Endothelial cell of umbilical vein (primary cell): ENCODE measurements around the gene ESYT3. TPM values are rescaled to one million over a fixed set of nuclear protein-coding genes. Genes with fewer than 3 reads are reported as not detected.

Experiments
- BruUV-seq: library from RNA; stranded (reverse); fragments of 400-500 nt; replicated peaks from 2 replicates; lab custom pipeline; 2021; lab: Mats Ljungman, UMichigan
- CTCF ChIA-PET: fragments of 300-600, 350-600 bp; sonication (Branson Sonifier 250); formaldehyde crosslinking; loops from one replicate; lab custom pipeline; 2021; ENCODE audit warnings: antibody characterized with exemption, inconsistent platforms; lab: Charles Lee
- POLR2A ChIA-PET: fragments of 300-600, 350-600 bp; sonication (Branson Sonifier 250); formaldehyde crosslinking; loops from one replicate; lab custom pipeline; 2021; ENCODE audit warnings: antibody characterized with exemption, inconsistent platforms; lab: Charles Lee
- DNase-seq: peaks from one replicate; pipeline ENCODE4 v3.0.0-alpha.2; 2011; ENCODE audit warnings: low read depth, low spot score
- FAIRE-seq: peaks from 2 replicates; lab custom pipeline; 2011; peaks lifted over from hg19 to GRCh38; lab: Jason Lieb, UNC
- H2AFZ ChIP-seq: 2 replicates; pipeline ENCODE4 v1.6.0; 2012; ENCODE audit warnings: low read depth, low read length, control low read depth, inconsistent platforms
- H3K27ac ChIP-seq: 2 replicates; pipeline ENCODE4 v1.5.1; 2011; ENCODE audit warnings: low read depth, mild to moderate bottlenecking, control low read depth, low read length, moderate library complexity; ENCODE audit not compliant: insufficient read depth
- H3K27me3 ChIP-seq, 2 experiments: 2 replicates each; pipeline versions ENCODE4 v1.6.0 to v1.6.1; 2011; ENCODE audit warnings: low read length in 2 of 2, mixed read lengths in 1 of 2; ENCODE audit not compliant: control insufficient read depth in 2 of 2, insufficient read depth in 2 of 2
- H3K36me3 ChIP-seq, 2 experiments: 2 replicates in 1 of 2; 3 replicates in 1 of 2; pipeline ENCODE4 v1.5.1; 2011; ENCODE audit warnings: low read length in 2 of 2, mild to moderate bottlenecking in 1 of 2, moderate library complexity in 1 of 2; ENCODE audit not compliant: control insufficient read depth in 2 of 2, insufficient read depth in 2 of 2; ENCODE audit errors: extremely low read depth in 1 of 2
- H3K4me1 ChIP-seq: 3 replicates; pipeline ENCODE4 v1.5.1; 2011; ENCODE audit warnings: mild to moderate bottlenecking, low read length; ENCODE audit not compliant: control insufficient read depth, insufficient read depth; ENCODE audit errors: extremely low read depth
- H3K4me2 ChIP-seq: 2 replicates; pipeline ENCODE4 v1.6.1; 2011; ENCODE audit warnings: low read length, control low read depth, mixed read lengths; ENCODE audit not compliant: insufficient read depth
- H3K4me3 ChIP-seq, 3 experiments: fragments of 200-600 bp in 1 of 3; sonication (generic), shearing (Covaris generic) in 1 of 3; replicated peaks in 1 of 3; 2 replicates each; pipeline ENCODE4 v1.5.1; 2011 to 2016; ENCODE audit warnings: control low read depth in 3 of 3, low read length in 3 of 3, mild to moderate bottlenecking in 2 of 3, inconsistent platforms in 1 of 3, low read depth in 1 of 3, moderate library complexity in 1 of 3; ENCODE audit not compliant: insufficient read depth in 1 of 3
- H3K79me2 ChIP-seq: 2 replicates; pipeline ENCODE4 v1.6.0; 2012; ENCODE audit warnings: low read length, inconsistent platforms; ENCODE audit not compliant: control insufficient read depth, insufficient read depth
- H3K9ac ChIP-seq: replicated peaks from 2 replicates; pipeline ENCODE3; 2011; ENCODE audit warnings: low read length, control low read depth; ENCODE audit not compliant: insufficient read depth; ENCODE audit errors: extremely low read depth
- H3K9me1 ChIP-seq: replicated peaks from 3 replicates; pipeline ENCODE4 v1.6.0; 2011; ENCODE audit warnings: mild to moderate bottlenecking, low read length; ENCODE audit not compliant: control insufficient read depth, insufficient read depth; ENCODE audit errors: extremely low read depth
- H3K9me3 ChIP-seq: replicated peaks from 2 replicates; pipeline ENCODE4 v1.5.1; 2012; ENCODE audit warnings: low read length, inconsistent platforms; ENCODE audit not compliant: control insufficient read depth, insufficient read depth
- H4K20me1 ChIP-seq: replicated peaks from 2 replicates; pipeline ENCODE3; 2011; ENCODE audit warnings: mild to moderate bottlenecking, low read length; ENCODE audit not compliant: control insufficient read depth, insufficient read depth; ENCODE audit errors: extremely low read depth
- EZH2 ChIP-seq: IDR thresholded peaks from 2 replicates; pipeline ENCODE4 v1.6.1; 2012; ENCODE audit warnings: borderline replicate concordance, low read depth, mild to moderate bottlenecking, moderate library complexity, low read length, inconsistent platforms; ENCODE audit not compliant: severe bottlenecking
- FOS ChIP-seq: IDR thresholded peaks from 2 replicates; pipeline ENCODE4 v1.6.1; 2011; ENCODE audit warnings: mild to moderate bottlenecking, low read length, moderate library complexity, borderline replicate concordance; ENCODE audit not compliant: insufficient read depth
- GATA2 ChIP-seq: IDR thresholded peaks from 2 replicates; pipeline ENCODE4 v1.7.0; 2011; ENCODE audit warnings: low read depth, mild to moderate bottlenecking, moderate library complexity, mixed read lengths, low read length; ENCODE audit not compliant: insufficient read length, insufficient read depth
- JUN ChIP-seq: IDR thresholded peaks from 2 replicates; pipeline ENCODE4 v1.6.1; 2011; ENCODE audit warnings: borderline replicate concordance, low read depth; ENCODE audit not compliant: insufficient read length, insufficient read depth
- MYC ChIP-seq: IDR thresholded peaks from one replicate; pipeline ENCODE4 v1.6.1; 2011; ENCODE audit warnings: mild to moderate bottlenecking, low read depth, low read length
- POLR2A ChIP-seq: IDR thresholded peaks from 2 replicates; pipeline ENCODE4 v1.6.1; 2012; ENCODE audit warnings: low read depth, mild to moderate bottlenecking, control low read depth, low read length
- POLR2AphosphoS5 ChIP-seq: IDR thresholded peaks from 2 replicates; pipeline ENCODE4 v1.6.1; 2012; ENCODE audit warnings: low read depth, mild to moderate bottlenecking, control low read depth, low read length, moderate library complexity; ENCODE audit not compliant: insufficient read depth
- dilution Hi-C: fragments of 300-500 bp; cut with MboI; formaldehyde crosslinking; loops from one replicate; pipeline ENCODE4 v1.15.0; 2019; ENCODE audit warnings: low sequenced_read_pairs; ENCODE audit not compliant: extremely low pct_ligation_motif_present
- intact Hi-C: fragments of 100-400 bp; cut with micrococcal nuclease; formaldehyde crosslinking; loops from one replicate; pipeline ENCODE4 v1.10.0; 2022
- polyA plus RNA-seq, 4 experiments: library from polyadenylated mRNA; depleted of rRNA in 3 of 4; stranded (reverse) in 3 of 4; unstranded in 1 of 4; fragments of >200 nt; gene quantifications; 2 replicates each; pipeline versions ENCODE4 v1.2.1 to v1.2.3, GENCODE V29; 2011 to 2012; ENCODE audit warnings: missing spikeins in 1 of 4
- total RNA-seq: library from RNA; stranded (reverse); gene quantifications from 2 replicates; pipeline ENCODE4 v1.2.3, GENCODE V29; 2021
- TF ChIP-seq, protein P1 (sequence below), 2 donors: IDR thresholded peaks; 1 replicate in 1 of 2; 2 replicates in 1 of 2; pipeline ENCODE4 v1.5.1; 2011; ENCODE audit warnings: low read length in 2 of 2, mild to moderate bottlenecking in 2 of 2, moderate library complexity in 2 of 2, control low read depth in 1 of 2, inconsistent platforms in 1 of 2, low read depth in 1 of 2; ENCODE audit not compliant: insufficient read depth in 1 of 2; ENCODE audit errors: extremely low read depth in 1 of 2
- TF ChIP-seq, protein P2 (sequence below): IDR thresholded peaks from 2 replicates; pipeline ENCODE4 v1.6.1; 2011; ENCODE audit not compliant: insufficient read depth, insufficient read length

ESYT3 gene
- total and polyA plus RNA-seq, 2 donors (not counting 3 experiments of a cell fraction or from before 2014, with no cell fraction given), result not detected

DNA sequence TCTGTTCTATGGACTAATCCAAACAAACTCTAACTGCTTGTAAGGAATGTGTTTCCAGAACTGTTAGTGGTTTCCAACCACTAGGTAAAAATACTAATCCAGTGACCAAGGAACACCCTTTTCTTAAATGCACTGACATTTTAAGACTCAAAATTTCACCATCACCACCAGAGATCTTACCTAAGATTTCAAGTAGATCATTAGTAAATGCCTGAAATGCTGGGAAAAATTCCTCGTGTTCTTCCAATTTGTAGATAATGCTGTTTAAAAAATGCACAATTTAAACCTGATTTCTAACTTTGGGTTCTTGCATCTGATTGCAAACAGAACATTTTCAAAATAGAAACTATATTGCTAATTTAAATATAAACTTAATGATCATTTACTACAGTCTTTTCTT is 63.4 kb downstream of the ESYT3 start:
- Histone ChIP-seq H3K9me1 (no peaks in the 10 kb centered on the region), H3K27me3 (no peaks in the 10 kb centered on the region), H4K20me1 (no peaks in the 10 kb centered on the region), H3K4me3 (no peak overlapping the region), H3K9me3 (no peaks in the 10 kb centered on the region), H3K4me2 (no peak overlapping the region), H3K36me3 (no peaks in the 10 kb centered on the region), H3K27ac (no peak overlapping the region), H2AFZ (no peak overlapping the region), H3K4me1 (peaks cover 3% of the 10 kb centered on the region), H3K9ac (no peak overlapping the region), H3K79me2 (no peaks in the 10 kb centered on the region)
- TF ChIP-seq MYC (no peak), POLR2AphosphoS5 (no peak), EZH2 (no peak), GATA2 (no peak), JUN (no peak), FOS (no peak), POLR2A (no peak)
- TF ChIP-seq, protein P1, sequence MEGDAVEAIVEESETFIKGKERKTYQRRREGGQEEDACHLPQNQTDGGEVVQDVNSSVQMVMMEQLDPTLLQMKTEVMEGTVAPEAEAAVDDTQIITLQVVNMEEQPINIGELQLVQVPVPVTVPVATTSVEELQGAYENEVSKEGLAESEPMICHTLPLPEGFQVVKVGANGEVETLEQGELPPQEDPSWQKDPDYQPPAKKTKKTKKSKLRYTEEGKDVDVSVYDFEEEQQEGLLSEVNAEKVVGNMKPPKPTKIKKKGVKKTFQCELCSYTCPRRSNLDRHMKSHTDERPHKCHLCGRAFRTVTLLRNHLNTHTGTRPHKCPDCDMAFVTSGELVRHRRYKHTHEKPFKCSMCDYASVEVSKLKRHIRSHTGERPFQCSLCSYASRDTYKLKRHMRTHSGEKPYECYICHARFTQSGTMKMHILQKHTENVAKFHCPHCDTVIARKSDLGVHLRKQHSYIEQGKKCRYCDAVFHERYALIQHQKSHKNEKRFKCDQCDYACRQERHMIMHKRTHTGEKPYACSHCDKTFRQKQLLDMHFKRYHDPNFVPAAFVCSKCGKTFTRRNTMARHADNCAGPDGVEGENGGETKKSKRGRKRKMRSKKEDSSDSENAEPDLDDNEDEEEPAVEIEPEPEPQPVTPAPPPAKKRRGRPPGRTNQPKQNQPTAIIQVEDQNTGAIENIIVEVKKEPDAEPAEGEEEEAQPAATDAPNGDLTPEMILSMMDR (IDR thresholded peaks at IDR 0.05; ENCODE audit: extremely low read depth in 1 of 2, insufficient read depth in 1 of 2, low read depth in 1 of 2, low read length in 2 of 2), result no peak
- TF ChIP-seq, protein P2, sequence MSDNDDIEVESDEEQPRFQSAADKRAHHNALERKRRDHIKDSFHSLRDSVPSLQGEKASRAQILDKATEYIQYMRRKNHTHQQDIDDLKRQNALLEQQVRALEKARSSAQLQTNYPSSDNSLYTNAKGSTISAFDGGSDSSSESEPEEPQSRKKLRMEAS, result no peak
- FAIRE-seq (no peak), DNase-seq (no peak)
- CTCF ChIA-PET, result interaction anchor here (1.6 kb wide), 1 partner anchor 426 kb away, joined by 5 read pairs; no protein-coding TSS in a partner anchor
- intact Hi-C loops (no loop called here), dilution Hi-C loops (no loop called here)
- no TSS peak for BruUV-seq
- POLR2A ChIA-PET, result no interaction called here
